GM12878 (cell line): Measurements from ENCODE around the gene LSM11. TPM values are rescaled to one million over a fixed set of nuclear protein-coding genes. Genes with fewer than 3 reads are reported as not detected.
A peak's percentile ranks its signal among the peaks of the same experiment; 100 is the strongest.

Experiments used
- ATF7 ChIP-seq: fragments of 450-650 bp; IDR thresholded peaks from 2 replicates; pipeline ENCODE4 v1.6.1; 2016; ENCODE audit warnings: low read depth, mild to moderate bottlenecking
- BCL11A ChIP-seq: IDR thresholded peaks from 2 replicates; pipeline ENCODE4 v1.6.1; 2011; ENCODE audit warnings: low read depth, low read length
- CBFB ChIP-seq: IDR thresholded peaks from 2 replicates; pipeline ENCODE4 v1.6.1; 2016; ENCODE audit warnings: antibody characterized with exemption, low read depth
- CTCF ChIP-seq, 3 experiments: IDR thresholded peaks in 2 of 3; conservative IDR thresholded peaks in 1 of 3; 2 replicates each; pipeline ENCODE4 v1.5.1; 2011; ENCODE audit warnings: low read depth in 3 of 3, low read length in 3 of 3, mild to moderate bottlenecking in 3 of 3, control low read depth in 2 of 3, moderate library complexity in 2 of 3, inconsistent platforms in 1 of 3, mixed read lengths in 1 of 3; ENCODE audit not compliant: control insufficient read depth in 2 of 3, insufficient read depth in 1 of 3; ENCODE audit errors: extremely low read depth in 1 of 3
- CUX1 ChIP-seq: IDR thresholded peaks from 2 replicates; pipeline ENCODE4 v1.6.1; 2012; ENCODE audit warnings: improper control_type of control experiment, low read depth, low read length; ENCODE audit not compliant: insufficient replicate concordance
- EZH2 ChIP-seq: IDR thresholded peaks from 2 replicates; pipeline ENCODE4 v1.6.1; 2012; ENCODE audit warnings: low read depth, mild to moderate bottlenecking, control low read depth, inconsistent platforms, low read length, borderline replicate concordance; ENCODE audit not compliant: control insufficient read depth
- FOS ChIP-seq: IDR thresholded peaks from 3 replicates; pipeline ENCODE4 v1.6.1; 2011; ENCODE audit warnings: borderline replicate concordance; ENCODE audit not compliant: insufficient read length; ENCODE audit errors: extremely low read depth
- FOXM1 ChIP-seq: IDR thresholded peaks from 2 replicates; pipeline ENCODE4 v1.6.1; 2012; ENCODE audit warnings: low read depth, mild to moderate bottlenecking, inconsistent platforms, low read length, moderate library complexity
- HSF1 ChIP-seq: fragments of 150-350 bp; IDR thresholded peaks from 2 replicates; pipeline ENCODE4 v1.6.1; 2014; ENCODE audit warnings: mild to moderate bottlenecking, low read depth, low read length
- PML ChIP-seq: IDR thresholded peaks from 2 replicates; pipeline ENCODE4 v1.6.1; 2012; ENCODE audit warnings: low read length, inconsistent platforms
- RAD21 ChIP-seq: IDR thresholded peaks from 2 replicates; pipeline ENCODE4 v1.6.1; 2011; ENCODE audit warnings: mild to moderate bottlenecking, low read depth, low read length, moderate library complexity; ENCODE audit not compliant: insufficient read depth
- SMAD1 ChIP-seq: fragments of 450-650 bp; IDR thresholded peaks from 2 replicates; pipeline ENCODE4 v1.6.1; 2018; ENCODE audit warnings: mild to moderate bottlenecking, low read depth; ENCODE audit not compliant: partially characterized antibody
- SMC3 ChIP-seq: IDR thresholded peaks from 2 replicates; pipeline ENCODE4 v1.6.1; 2011; ENCODE audit warnings: low read length, improper control_type of control experiment, borderline replicate concordance
- SPI1 ChIP-seq: IDR thresholded peaks from 2 replicates; pipeline ENCODE4 v1.6.1; 2011; ENCODE audit warnings: low read depth, mild to moderate bottlenecking, low read length, moderate library complexity, borderline replicate concordance; ENCODE audit not compliant: insufficient read depth
- WRNIP1 ChIP-seq: IDR thresholded peaks from 2 replicates; pipeline ENCODE4 v1.6.1; 2011; ENCODE audit warnings: low read depth, low read length, improper control_type of control experiment, borderline replicate concordance
- polyA plus RNA-seq, 11 experiments: library from polyadenylated mRNA; depleted of rRNA in 4 of 11; unstranded in 6 of 11; stranded (reverse) in 5 of 11; fragments of >200 nt; fragmentation: Nextera tagmentation in 4 of 11; fragmentation: Illumina TruSeq in 1 of 11; extraction: Ambion mirVana in 4 of 11; extraction: Trizol in 1 of 11; gene quantifications; 1 replicate in 1 of 11; 2 replicates in 10 of 11; pipeline versions ENCODE4 v1.2.1 to v1.2.3, GENCODE V29; 2011 to 2016; ENCODE audit warnings: inconsistent platforms in 2 of 11, missing spikeins in 2 of 11, low read depth in 1 of 11
- total RNA-seq, 4 experiments: library from RNA; depleted of rRNA in 3 of 4; stranded (reverse); fragments of >200 nt in 3 of 4; fragmentation: Illumina TruSeq in 1 of 4; extraction: Trizol in 1 of 4; gene quantifications; 2 replicates each; pipeline versions ENCODE4 v1.2.1 to v1.2.3, GENCODE V29; 2013 to 2021

The LSM11 gene
- total and polyA plus RNA-seq, 10 of the 15 experiments (the other 5 are each of a cell fraction or from before 2014, with no cell fraction given) = 0.71 to 8.5 (median 4.2) TPM

- TF ChIP-seq HSF1 (no peak), SMC3 (peak; percentile 54; the same call in 1 of the 2 replicates), CBFB (no peak), CUX1 (no peak), ATF7 (no peak), CTCF (IDR thresholded peaks at IDR 0.05 in 2 of 3, conservative IDR thresholded peaks at IDR 0.05 in 1 of 3; ENCODE audit: control insufficient read depth in 2 of 3, extremely low read depth in 1 of 3, insufficient read depth in 1 of 3, low read depth in 3 of 3, low read length in 3 of 3) (peak; percentile 49 to 66 (median 64)), SPI1 (no peak), FOXM1 (no peak), WRNIP1 (no peak), RAD21 (peak; percentile 53), BCL11A (no peak), EZH2 (no peak), PML (no peak), FOS (no peak), SMAD1 (no peak)
These were observed 3.3 kb upstream of the LSM11 start (continued) for GRCh38 chr5:157740229-157740610.
